ENCODE data around the gene PAPPA. TPM values are rescaled to one million over a fixed set of nuclear protein-coding genes. Genes with fewer than 3 reads are reported as not detected.

PAPPA gene
- total RNA-seq, 1 experiment from 2014 or later = 0.22 TPM

- no peak overlapping the region for H3K4me3 Mint-ChIP-seq
- H3K9me3 Mint-ChIP-seq = no peaks in the 10 kb centered on the region
- peaks cover 7% of the 10 kb centered on the region for H3K4me1 Mint-ChIP-seq
- H3K36me3 Mint-ChIP-seq = no peaks in the 10 kb centered on the region
- TF ChIP-seq NR3C1 (CRISPR knock-in tag; conservative IDR thresholded peaks at IDR 0.05; ENCODE audit: low read depth) (no peak), JUN (CRISPR knock-in tag; IDR thresholded peaks at IDR 0.05) (no peak), E2F4 (CRISPR knock-in tag; IDR thresholded peaks at IDR 0.05; ENCODE audit: borderline replicate concordance, low read depth) (no peak), SMAD3 (CRISPR knock-in tag; IDR thresholded peaks at IDR 0.05; ENCODE audit: borderline replicate concordance) (no peak), FOXP4 (CRISPR knock-in tag; IDR thresholded peaks at IDR 0.05) (no peak), RELA (CRISPR knock-in tag; IDR thresholded peaks at IDR 0.05; ENCODE audit: borderline replicate concordance) (no peak), ATF1 (CRISPR knock-in tag; IDR thresholded peaks at IDR 0.05) (no peak), NR1H2 (CRISPR knock-in tag; IDR thresholded peaks at IDR 0.05) (no peak), ZBTB21 (CRISPR knock-in tag; IDR thresholded peaks at IDR 0.05; ENCODE audit: borderline replicate concordance) (no peak)
- TF ChIP-seq, protein P1, sequence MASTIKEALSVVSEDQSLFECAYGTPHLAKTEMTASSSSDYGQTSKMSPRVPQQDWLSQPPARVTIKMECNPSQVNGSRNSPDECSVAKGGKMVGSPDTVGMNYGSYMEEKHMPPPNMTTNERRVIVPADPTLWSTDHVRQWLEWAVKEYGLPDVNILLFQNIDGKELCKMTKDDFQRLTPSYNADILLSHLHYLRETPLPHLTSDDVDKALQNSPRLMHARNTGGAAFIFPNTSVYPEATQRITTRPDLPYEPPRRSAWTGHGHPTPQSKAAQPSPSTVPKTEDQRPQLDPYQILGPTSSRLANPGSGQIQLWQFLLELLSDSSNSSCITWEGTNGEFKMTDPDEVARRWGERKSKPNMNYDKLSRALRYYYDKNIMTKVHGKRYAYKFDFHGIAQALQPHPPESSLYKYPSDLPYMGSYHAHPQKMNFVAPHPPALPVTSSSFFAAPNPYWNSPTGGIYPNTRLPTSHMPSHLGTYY (CRISPR knock-in tag; IDR thresholded peaks at IDR 0.05) = no peak
- TF ChIP-seq, protein P2, sequence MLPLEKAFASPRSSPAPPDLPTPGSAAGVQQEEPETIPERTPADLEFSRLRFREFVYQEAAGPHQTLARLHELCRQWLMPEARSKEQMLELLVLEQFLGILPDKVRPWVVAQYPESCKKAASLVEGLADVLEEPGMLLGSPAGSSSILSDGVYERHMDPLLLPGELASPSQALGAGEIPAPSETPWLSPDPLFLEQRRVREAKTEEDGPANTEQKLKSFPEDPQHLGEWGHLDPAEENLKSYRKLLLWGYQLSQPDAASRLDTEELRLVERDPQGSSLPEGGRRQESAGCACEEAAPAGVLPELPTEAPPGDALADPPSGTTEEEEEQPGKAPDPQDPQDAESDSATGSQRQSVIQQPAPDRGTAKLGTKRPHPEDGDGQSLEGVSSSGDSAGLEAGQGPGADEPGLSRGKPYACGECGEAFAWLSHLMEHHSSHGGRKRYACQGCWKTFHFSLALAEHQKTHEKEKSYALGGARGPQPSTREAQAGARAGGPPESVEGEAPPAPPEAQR (CRISPR knock-in tag; IDR thresholded peaks at IDR 0.05) = no peak
- TF ChIP-seq, protein P3, sequence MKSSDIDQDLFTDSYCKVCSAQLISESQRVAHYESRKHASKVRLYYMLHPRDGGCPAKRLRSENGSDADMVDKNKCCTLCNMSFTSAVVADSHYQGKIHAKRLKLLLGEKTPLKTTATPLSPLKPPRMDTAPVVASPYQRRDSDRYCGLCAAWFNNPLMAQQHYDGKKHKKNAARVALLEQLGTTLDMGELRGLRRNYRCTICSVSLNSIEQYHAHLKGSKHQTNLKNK (CRISPR knock-in tag; IDR thresholded peaks at IDR 0.05) = no peak
- TF ChIP-seq, protein P4, sequence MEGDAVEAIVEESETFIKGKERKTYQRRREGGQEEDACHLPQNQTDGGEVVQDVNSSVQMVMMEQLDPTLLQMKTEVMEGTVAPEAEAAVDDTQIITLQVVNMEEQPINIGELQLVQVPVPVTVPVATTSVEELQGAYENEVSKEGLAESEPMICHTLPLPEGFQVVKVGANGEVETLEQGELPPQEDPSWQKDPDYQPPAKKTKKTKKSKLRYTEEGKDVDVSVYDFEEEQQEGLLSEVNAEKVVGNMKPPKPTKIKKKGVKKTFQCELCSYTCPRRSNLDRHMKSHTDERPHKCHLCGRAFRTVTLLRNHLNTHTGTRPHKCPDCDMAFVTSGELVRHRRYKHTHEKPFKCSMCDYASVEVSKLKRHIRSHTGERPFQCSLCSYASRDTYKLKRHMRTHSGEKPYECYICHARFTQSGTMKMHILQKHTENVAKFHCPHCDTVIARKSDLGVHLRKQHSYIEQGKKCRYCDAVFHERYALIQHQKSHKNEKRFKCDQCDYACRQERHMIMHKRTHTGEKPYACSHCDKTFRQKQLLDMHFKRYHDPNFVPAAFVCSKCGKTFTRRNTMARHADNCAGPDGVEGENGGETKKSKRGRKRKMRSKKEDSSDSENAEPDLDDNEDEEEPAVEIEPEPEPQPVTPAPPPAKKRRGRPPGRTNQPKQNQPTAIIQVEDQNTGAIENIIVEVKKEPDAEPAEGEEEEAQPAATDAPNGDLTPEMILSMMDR (IDR thresholded peaks at IDR 0.05) = no peak
- TF ChIP-seq, protein P5, sequence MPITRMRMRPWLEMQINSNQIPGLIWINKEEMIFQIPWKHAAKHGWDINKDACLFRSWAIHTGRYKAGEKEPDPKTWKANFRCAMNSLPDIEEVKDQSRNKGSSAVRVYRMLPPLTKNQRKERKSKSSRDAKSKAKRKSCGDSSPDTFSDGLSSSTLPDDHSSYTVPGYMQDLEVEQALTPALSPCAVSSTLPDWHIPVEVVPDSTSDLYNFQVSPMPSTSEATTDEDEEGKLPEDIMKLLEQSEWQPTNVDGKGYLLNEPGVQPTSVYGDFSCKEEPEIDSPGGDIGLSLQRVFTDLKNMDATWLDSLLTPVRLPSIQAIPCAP (CRISPR knock-in tag; IDR thresholded peaks at IDR 0.05) = no peak
- TF ChIP-seq, protein P6, sequence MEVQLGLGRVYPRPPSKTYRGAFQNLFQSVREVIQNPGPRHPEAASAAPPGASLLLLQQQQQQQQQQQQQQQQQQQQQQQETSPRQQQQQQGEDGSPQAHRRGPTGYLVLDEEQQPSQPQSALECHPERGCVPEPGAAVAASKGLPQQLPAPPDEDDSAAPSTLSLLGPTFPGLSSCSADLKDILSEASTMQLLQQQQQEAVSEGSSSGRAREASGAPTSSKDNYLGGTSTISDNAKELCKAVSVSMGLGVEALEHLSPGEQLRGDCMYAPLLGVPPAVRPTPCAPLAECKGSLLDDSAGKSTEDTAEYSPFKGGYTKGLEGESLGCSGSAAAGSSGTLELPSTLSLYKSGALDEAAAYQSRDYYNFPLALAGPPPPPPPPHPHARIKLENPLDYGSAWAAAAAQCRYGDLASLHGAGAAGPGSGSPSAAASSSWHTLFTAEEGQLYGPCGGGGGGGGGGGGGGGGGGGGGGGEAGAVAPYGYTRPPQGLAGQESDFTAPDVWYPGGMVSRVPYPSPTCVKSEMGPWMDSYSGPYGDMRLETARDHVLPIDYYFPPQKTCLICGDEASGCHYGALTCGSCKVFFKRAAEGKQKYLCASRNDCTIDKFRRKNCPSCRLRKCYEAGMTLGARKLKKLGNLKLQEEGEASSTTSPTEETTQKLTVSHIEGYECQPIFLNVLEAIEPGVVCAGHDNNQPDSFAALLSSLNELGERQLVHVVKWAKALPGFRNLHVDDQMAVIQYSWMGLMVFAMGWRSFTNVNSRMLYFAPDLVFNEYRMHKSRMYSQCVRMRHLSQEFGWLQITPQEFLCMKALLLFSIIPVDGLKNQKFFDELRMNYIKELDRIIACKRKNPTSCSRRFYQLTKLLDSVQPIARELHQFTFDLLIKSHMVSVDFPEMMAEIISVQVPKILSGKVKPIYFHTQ (CRISPR knock-in tag; IDR thresholded peaks at IDR 0.05) = no peak
- ATAC-seq (no peak), DNase-seq (ENCODE audit: low spot score) (no peak)
- H3K27ac Mint-ChIP-seq = no peak overlapping the region
- ChIA-PET CTCF (interaction anchor here (0.6 to 2.7 kb wide), 6 partner anchors 265 to 695 kb away, joined by 3 to 24 read pairs (median 4); no protein-coding TSS in a partner anchor), POLR2A (interaction anchor here (0.5 kb wide), 1 partner anchor 522 kb away, joined by 3 read pairs; no protein-coding TSS in a partner anchor)
- peaks cover 20% of the 10 kb centered on the region for H3K27me3 Mint-ChIP-seq (ENCODE audit: low read depth)
Observed at GRCh38 chr9:116147821-116148220, 5.8 kb upstream of the PAPPA start.

Data from WTC11 (cell line).